GM18909 (cell line): ENCODE results near the gene FBLN1.
"Not testable (repeated sequence)": the region's sequence is repeated elsewhere in the genome, so short reads cannot be mapped to it uniquely, and the experiment has no call there.

Experiments used
- ATAC-seq: cut with Tn5 transposase; IDR thresholded peaks from one replicate; pipeline ENCODE4 v1.9.1; 2021; ENCODE audit warnings: mild to moderate bottlenecking; ENCODE audit not compliant: unreplicated experiment, poor library complexity

The FBLN1 gene

DNA sequence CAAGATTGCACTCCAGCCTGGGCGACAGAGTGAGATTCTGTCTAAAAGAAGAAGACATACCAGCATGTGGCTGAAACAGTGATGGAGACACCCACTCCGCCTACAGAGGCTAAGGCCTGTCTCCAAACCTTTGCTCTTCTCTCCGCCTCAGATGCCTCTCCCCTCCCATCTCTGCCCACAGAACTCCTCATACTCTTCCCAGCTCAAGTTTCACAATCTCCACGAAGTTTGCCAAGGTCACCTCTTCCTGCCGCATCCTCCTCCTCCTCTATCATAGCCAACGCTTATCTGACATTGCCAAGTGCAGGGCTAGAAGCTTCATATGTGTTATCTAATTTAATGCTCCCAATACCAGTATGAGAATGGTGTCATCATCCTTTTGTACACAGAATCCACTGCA, 25.9 kb upstream of the FBLN1 start:
- ATAC-seq, result no peak

DNA sequence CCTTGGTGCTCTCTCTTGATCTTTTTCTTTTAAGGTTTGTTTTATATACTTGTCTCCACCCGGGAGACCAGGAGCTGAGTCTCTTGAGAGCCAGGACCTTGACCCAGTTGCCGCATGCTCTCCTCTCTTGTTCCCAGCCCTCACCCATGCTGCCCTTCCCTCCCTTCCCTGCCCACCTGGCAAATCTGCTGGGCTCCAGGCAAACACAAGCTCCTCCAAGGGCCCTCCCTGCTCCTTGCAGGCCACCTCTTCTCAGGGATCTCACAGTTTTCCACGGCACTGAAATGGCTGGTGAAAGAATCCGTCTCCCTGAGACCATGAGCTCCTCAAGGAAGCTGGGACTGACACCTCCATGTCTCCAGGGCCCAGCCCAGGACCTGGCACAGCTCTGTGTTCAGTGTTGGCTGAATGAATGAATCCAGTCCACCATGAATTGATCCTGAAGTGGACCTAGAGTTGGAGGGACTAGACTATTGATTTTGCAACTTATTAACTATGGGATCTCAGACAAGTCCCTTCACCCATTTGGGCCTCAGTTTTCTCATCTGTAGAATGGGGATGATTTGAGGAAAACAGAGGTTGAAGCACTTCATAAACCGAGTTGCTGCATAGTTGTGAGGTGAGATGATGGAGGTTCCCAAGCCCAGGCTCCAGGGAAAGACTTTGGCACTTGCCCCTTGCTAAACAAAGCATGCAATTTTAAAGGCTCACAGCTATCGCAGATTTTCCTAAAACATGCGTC, 25.1 kb upstream of the FBLN1 start:
- ATAC-seq, result no peak

DNA sequence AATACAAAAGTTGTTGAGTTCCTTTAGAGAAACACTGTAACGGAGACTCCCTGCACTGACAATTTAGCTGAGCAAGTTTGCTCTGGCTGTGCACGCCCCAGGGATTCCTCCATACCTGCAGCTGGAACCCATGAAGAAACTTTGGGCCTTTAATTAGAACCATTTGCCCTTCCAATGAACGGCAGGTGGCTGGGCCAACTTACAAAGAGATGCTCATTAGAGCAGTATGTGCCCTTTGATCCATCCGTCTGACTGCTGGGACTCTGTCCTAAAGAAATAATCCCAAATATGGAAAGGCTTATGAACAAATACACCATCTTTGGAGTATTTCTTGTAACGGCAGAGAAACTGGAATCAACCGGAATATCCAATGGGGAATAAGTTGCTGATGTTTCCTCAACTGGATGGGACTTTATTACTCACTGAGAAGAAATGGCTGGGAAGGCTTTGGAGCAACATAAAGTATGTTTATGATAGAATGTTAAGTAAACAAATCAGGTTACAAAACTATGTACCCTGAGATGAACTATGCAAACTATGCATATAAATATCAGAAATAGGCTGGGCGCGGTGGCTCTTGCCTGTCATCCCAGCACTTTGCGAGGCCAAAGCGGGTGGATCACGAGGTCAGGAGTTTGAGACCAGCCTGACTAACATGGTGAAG, 24.4 kb upstream of the FBLN1 start:
- ATAC-seq, result no peak

DNA sequence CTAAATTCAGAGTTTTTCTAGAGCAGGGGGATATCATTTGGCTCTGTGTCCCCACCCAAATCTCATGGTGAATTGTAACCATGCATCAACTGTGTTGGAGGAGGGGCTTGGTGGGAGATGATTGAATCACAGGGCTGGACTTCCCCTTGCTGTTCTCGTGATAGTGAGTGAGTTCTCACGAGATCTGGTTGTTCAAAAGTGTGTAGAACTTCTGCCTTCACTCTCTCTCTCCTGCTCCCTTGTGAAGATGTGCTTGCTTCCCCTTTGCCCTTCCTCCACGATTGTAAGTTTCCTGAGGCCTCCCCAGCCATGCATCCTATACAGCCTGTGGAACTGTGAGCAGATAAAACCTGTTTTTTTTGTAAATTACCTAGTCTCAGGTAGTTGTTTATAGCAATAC, 22.0 kb upstream of the FBLN1 start:
- no peak for ATAC-seq

DNA sequence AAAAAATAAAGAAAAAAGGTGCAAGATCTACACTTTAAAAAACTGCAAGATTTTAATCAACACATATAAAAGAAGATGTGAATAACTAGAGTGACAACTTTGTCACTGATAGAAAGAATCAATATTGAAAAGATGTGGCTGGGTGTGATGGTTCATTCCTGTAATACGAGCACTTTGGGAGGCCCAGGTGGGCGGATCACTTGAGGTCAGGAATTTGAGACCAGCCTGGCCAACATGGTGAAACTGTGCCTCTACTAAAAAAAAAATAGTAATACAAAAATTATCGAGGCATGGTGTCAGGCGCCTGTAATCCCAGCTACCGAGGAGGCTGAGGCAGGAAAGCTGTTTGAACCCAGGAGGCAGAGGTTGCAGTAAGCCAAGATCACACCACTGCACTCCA, 21.0 kb upstream of the FBLN1 start:
- ATAC-seq, result no peak

DNA sequence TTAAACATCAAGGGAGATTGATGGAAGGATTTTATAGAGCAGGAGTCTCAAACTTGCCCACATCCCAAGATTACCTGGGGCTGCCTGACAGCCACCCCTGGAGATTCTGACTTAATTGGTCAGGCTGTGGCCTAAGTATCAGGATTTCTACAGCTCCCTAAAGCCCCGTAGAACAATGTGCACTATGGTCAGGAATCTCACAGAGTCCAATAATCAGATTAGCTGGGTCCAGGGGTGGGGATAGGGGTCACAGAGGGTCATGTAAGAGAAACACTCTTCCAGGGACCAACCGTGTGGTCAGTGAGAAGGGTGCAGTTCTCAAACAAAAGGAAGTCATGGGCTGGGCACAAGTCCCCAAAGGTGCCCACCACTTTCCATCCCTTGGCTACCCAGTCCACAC, 20.5 kb upstream of the FBLN1 start:
- no peak for ATAC-seq

DNA sequence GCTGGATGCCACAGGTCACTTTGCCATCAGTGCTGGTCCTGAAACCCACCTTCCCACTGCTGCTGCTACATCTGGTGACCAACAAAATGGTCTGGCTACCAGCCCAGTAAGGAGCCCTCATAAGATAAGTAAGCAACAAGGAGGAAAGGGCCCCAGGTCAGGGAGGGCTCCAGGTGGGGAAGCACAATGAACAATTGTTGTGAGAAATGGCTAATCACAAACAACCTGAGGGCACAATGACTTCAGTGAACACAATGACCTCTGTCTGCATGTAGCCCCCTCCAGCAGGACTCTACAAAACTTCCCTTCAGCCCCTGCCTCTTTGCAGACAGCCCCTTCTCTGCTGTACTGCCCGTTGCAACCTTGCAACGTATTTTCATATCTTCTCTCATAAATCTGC, 19.4 kb upstream of the FBLN1 start:
- ATAC-seq, result no peak

DNA sequence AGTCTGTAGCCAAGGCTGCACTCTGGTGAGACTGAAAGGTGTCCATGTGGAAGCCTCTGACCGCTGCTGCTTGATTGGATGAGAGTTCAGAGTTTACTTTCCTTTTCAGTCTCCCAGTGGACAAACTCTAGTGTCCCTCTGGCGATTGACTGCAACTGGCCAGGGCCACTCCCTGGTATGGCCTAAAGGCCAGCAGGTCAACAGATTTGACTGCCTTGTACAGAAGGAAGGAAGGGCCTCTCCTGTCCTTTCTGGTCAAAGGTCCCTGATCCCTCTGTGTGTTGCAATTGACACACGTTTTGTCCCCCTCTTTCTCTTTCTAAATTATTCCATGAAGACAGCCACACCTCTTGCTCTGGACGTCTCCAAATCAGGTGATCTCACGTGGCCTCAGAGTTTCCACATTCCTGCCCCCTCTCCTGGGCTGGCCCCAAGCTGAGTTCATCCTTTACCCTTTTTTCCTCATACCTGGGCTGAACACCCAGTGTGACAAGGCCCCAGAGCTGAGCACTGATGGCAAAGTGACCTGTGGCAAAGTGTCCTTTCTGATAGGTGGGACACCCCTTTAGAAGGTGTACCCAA, 18.7 kb upstream of the FBLN1 start:
- ATAC-seq, result no peak

DNA sequence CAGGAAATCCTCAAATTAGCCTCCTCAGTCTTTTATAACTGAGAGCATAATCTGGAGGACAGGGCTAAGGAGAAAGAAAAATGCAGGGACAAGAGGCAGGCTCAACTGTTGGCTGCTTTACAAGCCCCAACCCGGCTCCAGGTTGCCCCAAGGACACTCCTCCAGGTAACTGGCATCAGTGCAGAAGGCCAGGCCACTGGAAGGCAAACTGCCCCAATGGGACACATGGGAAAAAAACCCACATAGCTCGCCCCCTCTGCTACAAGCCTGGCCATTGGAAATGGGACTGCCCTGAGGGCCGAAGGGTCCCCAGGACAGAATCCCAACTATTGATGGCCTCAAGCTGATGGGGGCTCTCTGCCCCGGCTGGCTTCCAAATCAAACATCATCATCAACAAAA, 17.9 kb upstream of the FBLN1 start:
- no peak for ATAC-seq

DNA sequence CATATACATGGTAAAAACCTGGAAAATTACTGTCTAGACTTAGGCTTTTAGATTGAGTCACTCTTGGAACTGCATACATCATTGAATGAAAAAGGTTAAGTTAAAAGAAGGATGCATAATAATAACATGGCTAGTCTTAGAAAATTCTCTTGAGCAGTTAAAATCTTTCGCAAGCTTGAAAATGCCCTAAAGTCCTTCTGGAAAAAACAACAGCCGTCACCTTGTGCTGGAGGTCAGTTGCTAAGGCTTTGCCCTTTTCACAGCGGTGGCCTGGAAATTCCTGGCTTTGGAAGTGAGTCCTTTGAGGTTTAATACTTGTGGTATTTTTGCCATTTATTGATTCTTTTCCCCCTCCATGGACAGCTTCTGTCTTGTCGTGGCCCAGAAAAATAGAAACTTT, 17.4 kb upstream of the FBLN1 start:
- no peak for ATAC-seq

DNA sequence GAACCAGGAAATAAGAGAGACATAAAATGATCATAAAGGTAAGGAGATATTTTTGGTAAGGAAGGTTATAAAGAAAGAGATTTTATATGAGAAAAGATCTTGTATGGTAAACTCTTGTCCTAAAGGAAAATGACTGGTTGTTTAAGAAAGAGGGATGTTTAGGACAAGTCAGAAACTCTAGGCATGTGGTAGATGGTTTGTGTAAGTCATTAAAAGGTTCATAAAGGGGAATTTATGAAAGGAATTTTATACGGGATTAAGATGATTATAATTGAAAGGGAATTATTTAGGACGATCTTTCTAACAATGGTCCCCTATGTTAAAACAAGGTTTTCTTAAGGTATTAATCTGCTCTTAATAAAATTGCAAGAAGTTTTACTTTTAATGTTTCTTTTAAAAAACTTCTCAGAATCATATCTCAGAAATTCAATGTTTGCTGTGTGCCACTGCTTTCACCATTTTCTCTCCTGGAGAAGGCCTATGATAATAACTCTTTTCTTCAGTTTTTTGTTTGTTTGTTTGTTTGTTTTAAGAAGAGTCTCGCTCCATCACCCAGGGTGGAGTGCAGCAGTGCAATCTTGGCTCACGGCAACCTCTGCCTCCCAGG, 13.8 kb upstream of the FBLN1 start:
- no peak for ATAC-seq

DNA sequence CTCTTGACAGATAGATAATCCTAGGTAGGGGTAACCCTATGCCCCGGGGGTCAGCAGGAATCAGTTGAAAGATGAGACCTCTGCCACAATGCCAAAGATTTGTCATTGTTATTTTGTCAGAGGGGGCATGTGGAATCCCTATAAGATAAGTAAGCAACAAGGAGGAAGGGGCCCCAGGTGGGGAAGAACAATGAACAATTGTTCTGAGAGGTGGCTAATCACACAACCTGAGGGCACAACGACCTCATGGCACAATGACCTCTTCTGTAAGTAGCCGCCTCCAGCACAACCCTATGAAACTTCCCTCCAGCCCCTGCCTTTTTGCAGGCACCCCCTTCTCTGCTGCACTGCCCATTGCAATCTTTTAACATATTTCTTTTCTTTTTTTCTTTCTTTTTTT, 11.8 kb upstream of the FBLN1 start:
- ATAC-seq, result no peak

DNA sequence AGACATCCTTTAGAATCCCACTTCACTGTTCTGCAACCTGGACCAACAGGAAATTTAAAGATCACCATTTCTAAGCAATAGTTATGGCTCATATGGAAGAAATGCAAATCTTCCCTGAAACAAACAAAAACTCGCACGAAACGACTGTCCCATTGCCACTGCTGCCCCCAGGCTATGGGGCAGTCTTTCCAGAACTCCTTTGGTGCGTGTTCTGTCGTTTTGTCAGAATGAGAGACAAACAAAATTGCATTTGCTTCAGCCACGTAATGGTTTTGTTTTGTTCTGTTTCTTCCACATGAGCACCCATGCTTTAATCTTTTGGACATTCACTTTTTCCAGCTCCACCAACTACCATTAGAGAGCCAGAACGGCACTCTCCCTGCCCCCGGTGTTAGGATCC, 10.8 kb upstream of the FBLN1 start:
- ATAC-seq, result no peak

DNA sequence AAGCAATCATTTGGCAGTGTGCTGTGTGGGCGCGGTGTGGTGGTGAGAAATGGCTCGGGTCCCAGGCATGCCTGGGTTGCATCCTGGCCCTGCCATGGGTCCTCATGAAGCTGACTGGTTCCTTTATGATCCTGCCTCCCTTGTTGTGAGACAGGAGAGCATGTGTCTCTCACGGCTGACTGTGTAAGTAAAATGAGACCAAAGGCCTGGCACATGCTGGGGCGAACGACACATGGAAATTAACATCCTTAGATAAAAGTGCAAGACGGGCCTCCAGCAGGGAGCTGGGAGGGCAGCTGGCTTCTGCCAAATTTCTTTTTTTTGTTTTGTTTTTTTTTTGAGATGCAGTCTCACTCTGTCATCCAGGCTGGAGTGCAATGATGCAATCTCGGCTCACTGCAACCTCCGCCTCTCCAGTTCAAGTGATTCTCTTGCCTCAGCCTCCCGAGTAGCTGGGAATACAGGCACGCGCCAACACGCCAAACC, 9.4 kb upstream of the FBLN1 start:
- no peak for ATAC-seq

DNA sequence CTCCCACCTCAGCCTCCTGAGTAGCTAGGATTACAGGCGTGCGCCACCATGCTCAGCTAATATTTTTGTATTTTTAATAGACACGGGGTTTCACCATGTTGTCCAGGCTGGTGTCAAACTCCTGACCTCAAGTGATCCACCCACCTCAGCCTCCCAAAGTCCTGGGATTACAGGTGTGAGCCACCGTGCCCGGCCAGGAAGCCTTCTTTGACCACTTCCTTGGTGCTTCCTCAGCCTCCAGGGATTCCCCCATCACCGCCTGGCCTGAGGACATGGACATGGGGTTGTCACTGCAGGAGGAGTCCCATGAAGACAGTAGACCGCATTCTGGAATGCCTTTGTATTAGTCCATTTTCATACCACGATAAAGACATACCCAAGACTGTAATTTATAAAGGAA, 8.4 kb upstream of the FBLN1 start:
- ATAC-seq, result not testable (repeated sequence)

DNA sequence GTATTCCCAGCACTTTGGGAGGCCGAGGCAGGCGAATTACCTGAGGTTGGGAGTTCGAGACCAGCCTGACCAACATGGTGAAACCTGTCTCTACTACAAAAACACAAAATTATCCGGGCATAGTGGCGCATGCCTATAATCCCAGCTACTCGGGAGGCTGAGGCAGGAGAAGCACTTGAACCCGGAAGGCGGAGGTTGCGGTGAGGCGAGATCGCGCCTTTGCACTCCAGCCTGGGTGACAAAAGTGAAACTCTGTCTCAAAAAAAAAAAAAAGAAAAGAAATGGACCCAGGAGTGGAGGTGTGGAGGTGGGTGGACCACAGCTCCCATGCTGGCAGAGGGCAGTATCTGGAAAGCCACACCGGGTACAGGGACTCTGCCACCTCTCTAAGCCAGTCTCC, 7.1 kb upstream of the FBLN1 start:
- ATAC-seq, result not testable (repeated sequence)

DNA sequence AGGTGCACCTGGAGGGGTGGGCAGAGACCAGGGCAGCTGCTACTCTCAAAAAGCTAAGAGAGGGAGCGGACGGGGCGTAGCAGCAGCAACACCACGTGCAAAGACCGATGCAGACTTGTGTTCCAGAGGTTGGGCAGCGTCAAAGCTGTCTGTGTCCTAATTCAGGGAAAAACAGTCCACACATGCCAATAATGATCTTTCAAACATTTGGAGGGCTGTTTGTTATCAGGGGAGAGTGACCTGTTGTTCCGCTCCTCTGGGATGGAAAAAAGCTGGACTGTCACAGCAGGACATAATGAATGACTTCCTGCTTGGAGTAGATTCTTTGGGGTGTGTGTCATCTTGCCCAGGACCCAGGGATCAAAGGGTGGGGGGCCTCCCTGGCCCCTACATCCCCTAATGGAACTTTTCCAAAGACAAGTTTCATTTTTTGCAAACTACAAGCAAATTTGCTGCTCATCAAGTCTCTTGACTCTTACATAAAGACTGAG, 6.2 kb upstream of the FBLN1 start:
- ATAC-seq, result no peak

DNA sequence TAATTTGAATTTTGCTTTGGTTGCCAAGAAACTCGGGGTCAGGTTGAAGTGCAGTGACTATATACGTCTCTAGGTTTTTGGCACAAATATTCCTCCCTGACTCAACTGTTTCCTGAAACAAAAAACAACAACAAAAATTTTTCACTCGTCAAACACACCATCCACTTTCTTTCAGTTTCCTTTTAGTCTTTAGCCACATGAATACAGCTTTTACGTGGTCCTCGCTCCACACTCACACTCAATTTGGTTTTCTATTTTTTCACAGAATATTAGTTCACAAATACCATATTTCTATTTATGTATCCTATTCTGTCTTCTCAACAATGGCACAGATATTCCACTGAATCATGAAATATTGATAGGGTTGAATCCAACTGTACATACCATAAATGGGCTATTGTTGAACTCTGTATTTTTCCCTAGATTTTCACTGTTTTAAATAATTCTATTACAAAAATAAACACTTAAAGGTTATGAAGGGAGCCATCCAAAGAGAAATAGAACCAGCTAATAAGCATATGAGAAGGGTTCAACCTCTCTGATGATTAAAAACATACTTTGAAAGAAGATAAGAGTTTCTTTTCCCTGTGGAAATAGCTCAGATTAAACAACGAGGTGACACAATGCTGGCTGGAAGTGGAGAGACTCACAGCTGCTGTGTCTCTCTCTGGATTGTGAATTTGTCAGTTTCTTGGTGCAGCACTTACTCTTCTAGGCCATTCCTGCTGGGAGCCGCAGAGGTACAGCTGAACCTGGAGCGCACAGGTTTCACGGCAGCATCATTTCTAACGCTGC, 5.1 kb upstream of the FBLN1 start:
- ATAC-seq, result no peak

DNA sequence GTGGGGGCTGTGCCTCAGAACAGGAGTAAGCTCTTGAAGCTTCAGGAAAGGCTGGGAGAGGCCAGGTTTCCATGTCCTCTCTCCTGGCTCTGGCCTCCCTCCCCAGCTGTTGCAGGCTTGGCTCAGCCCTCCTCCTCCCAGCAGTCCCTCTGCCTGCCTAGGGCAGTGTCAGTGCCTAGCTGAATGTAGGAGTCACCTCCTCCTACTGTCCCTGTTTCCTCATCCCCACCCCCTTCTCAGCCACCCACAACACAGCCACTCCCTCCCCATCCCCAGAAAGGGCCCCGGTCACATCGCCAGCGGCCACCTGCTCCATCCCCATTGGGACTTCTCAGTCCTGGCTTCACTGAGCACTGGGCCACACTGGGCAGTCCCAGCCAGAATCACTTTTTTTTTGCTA, 2.9 kb upstream of the FBLN1 start:
- no peak for ATAC-seq

DNA sequence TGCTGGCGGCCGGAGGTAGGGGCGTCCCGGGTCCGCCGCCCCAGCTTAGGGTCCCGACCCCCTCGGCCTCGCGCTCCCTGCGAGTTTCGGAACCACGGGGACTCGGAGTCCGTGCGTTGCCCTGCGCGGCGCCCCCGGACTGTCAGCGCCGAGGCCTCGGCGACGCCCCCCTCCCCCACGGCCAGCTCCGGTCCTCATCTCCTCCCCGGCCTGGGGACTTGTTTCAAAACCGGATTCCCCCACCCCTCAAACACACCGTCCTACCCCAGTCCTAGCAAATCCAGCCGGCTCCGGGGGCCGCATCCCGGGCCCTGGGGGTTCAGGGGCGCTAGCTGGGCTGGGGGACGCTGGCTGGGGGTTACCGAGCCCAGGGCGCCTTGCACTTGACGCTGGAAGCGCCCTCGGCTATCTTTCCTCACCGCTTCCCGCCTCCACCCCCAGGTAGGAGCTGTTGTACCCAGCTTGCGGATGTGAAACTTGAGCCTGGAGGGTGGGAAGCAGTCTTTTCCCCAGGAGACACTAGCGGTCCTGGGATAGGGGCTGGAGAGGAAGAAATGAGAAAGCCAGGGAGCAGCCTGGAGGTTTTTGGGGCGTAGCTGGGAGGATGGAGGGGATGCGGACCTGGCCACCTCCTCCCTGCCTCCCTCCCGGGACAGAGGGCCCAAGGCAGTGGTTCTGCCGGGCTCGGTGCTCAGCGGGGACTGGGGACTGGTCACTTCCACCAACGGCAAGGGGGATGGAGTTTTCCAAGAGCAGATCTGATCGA, 550 bp downstream of the FBLN1 start:
- no peak for ATAC-seq
